ENCODE data around the gene ASRGL1.

DNA sequence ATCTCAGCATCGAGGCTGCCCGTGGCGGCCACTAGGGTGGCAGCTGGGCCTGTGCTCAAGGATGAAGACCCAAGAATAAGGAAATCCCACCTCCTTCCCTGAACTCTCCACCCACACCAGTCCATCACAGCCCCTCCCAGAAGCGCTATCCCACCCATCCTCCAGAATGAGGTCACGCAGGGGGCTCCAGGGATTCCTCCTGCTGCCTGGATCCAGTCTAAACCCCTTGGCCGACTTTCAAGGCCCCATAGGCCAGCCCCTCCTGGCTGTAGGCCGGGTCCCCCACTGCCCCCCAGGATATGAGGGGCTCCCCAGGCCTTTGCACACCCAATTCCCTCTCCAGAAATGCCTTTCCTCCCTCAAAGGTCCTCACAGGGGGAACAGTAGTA lies 62.6 kb downstream of the ASRGL1 start:
- TF ChIP-seq POLR2AphosphoS5 (IDR thresholded peaks at IDR 0.05) (no peak), POLR2A (IDR thresholded peaks at IDR 0.05) (no peak)
- TF ChIP-seq, protein P1, sequence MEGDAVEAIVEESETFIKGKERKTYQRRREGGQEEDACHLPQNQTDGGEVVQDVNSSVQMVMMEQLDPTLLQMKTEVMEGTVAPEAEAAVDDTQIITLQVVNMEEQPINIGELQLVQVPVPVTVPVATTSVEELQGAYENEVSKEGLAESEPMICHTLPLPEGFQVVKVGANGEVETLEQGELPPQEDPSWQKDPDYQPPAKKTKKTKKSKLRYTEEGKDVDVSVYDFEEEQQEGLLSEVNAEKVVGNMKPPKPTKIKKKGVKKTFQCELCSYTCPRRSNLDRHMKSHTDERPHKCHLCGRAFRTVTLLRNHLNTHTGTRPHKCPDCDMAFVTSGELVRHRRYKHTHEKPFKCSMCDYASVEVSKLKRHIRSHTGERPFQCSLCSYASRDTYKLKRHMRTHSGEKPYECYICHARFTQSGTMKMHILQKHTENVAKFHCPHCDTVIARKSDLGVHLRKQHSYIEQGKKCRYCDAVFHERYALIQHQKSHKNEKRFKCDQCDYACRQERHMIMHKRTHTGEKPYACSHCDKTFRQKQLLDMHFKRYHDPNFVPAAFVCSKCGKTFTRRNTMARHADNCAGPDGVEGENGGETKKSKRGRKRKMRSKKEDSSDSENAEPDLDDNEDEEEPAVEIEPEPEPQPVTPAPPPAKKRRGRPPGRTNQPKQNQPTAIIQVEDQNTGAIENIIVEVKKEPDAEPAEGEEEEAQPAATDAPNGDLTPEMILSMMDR (IDR thresholded peaks at IDR 0.05) = no peak
